NCI-H2196 treated with DMSO at 0.1 percent for 48 hours (cell line): ENCODE data around the gene TRUB2.
"Not testable (repeated sequence)": the region's sequence is repeated elsewhere in the genome, so short reads cannot be mapped to it uniquely, and the experiment has no call there.

Source experiments
- DNase-seq: peaks from one replicate; lab custom pipeline; 2025; ENCODE audit not compliant: unreplicated experiment; lab: John Stamatoyannopoulos, UW

TRUB2 gene

DNA sequence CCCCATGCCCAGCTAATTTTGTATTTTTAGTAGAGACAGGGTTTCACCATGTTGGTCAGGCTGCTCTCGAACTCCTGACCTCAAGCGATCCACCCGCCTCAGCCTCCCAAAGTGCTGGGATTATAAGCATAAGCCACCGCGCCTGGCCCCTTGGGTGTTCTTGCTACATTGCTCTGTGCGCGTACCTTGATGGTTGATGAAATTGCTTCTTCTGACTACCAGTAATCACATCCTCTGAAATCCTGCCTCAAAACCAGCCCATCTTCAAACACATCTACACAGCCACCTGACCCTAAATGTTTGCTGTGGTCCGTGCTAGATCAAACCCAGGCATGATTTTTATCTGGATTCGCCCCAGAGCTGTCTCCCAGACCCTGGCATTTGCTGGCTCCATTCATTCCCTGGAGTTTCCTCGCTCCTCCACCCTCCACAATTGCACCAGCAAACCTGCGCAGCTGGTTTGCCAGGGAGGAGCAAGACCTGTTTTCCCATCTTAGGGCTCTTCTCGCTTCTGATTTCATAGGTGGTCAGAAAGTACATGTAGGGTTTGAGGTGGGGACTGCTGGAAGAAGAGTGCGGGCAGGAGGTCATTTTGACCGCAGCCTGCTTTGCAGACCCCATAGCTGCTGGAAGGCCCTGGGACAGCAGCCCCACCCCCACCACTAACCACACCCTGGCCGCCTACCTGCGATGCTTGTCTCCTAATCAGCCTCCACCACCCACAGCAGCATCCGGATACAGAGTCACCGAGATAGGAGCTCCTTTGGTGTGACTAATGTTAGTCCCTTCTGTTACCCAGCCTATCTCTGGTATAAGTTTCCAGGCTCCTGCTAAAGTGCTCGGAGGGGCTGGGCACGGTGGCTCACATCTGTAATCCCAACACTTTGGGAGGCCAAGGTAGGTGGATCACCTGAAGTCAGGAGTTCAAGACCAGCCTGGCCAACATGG is 23.4 kb downstream of the TRUB2 start:
- no peak for DNase-seq

- no peak for DNase-seq
Observed at GRCh38 chr9:128297221-128297773, 24.9 kb downstream of the TRUB2 start.

DNA sequence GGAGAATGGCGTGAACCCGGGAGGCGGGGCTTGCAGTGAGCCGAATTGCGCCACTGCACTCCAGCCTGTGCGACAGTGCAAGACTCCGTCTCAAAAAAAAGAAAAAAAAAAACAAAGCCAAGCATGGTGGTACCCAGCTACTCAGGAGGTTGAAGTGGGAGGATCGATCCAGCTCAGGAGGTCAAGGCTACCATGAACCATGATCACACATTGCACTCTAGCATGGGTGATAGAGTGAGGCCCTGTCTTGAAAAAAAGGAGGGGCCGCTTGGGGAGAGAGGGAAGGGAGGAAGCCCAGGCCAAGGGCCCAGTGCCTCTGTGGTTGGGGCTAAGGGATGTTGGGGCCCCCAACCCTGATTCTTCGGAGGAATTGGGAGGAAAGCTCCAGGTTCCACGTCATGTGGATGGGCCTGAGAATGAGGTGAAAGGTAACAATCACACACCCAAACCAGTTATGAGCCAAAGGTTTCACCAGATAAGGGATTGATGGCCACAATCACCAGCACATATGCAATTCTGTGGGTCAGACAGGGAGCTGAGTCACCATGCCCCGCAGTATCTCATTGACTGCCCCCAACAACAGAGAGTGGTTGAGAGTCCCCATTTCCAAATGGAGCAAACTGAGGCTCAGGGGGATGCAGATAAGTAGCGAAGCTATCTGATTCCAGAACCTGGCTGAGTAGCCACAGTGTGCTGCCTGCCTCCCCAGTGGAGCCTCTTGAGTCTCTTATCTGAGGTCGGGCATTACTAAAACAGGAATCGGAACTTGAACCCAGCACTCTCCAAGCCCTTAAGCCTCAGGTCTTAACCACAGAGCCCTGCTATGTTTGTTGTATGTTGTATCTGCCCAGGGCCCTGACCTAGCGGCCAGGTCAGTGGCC is 25.7 kb downstream of the TRUB2 start:
- no peak for DNase-seq

GRCh38 chr9:128294142-128294541 is 28.1 kb downstream of the TRUB2 start:
- no peak for DNase-seq

- no peak for DNase-seq
Observed at GRCh38 chr9:128293091-128293490, 29.2 kb downstream of the TRUB2 start.

DNA sequence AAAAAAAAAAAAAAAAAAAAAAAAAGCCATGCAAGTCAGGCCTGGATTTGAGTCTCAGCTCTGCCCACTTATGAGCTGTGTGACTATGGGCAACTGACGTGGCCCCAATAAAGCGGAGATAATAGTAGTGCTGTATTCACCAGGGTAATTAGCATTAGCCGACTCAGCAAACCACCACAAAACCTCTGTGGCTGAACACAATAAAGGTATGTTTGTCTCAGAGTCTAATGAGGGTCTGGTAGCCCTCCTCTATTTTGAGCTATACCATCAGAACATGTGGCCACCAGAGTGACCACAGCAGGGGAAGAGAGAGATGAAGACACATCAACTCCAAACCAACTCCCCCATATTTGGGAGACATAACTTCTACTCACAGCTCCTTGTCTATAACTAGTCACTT is 30.2 kb downstream of the TRUB2 start:
- DNase-seq = no peak

GRCh38 chr9:128288273-128289004 is 33.8 kb downstream of the TRUB2 start:
- DNase-seq = no peak

DNA sequence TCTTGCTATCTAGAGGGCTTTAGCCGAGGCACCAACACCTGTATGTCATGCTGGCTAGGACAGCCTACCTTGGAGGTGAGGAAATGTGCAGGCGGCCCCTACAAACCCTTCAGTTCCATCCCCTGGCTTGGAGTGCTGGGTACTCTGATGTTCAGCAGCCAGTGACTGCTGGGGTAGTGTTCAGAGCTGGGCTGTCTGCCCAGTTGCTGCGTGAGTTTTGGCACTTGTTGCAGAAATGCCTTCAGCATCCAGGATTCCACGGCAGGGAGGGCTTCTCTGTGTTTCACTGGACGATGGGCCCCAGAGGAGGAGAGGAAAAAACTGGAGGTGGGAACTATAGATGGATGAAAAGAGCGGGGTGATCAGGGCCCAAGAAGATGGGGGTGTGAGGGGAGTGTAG is 35.8 kb downstream of the TRUB2 start:
- DNase-seq = no peak

GRCh38 chr9:128285033-128285784 is 37.0 kb downstream of the TRUB2 start:
- no peak for DNase-seq

DNA sequence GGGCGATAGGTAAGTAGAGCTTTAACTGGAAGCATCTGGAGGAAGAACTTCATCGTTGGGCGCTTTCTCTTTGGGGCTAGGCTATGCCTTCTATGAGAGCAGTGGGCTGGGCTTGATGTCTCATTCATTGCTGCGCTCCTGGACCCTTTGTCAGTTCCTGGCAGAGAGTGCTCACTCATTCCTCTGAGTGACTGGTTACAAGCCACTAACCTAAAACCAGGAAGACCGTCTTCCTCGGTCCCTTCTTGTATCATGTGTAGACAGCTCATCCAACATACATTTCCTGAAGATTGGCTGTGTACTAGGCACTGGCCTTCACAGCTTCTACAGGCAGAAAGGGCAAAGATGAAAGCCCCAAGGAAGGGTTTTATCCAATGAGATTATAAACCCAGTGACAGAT is 39.7 kb downstream of the TRUB2 start:
- DNase-seq = no peak

DNA sequence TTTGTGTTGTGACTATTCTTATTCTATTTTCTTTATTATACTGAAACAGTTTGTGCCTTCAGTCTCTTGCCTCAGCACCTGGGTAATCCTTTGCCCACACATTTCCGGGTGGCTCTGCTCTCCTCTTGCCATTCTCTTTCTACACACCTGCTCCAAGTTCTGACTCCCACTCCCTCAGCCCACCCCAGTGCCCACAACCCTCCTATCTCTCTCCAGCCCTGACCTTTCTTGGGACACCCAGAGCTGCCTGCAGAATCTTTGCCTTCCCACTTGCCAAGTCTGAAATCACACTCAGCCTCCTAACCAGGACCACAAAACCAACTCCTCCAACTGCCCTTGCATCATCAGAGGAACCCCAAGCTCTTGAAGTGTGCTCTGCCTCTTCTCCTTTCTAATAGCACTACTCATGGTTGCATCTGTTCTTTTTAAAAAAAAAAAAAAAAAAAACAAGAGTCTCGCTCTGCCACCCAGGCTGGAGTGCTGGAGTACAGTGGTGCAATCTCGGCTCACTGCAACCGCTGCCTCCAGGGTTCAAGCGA is 42.1 kb downstream of the TRUB2 start:
- no peak for DNase-seq

- not testable (repeated sequence) for DNase-seq
Observed at GRCh38 chr9:128279088-128280073, 42.9 kb downstream of the TRUB2 start.

GRCh38 chr9:128276574-128277270 is 45.5 kb downstream of the TRUB2 start:
- no peak for DNase-seq

DNA sequence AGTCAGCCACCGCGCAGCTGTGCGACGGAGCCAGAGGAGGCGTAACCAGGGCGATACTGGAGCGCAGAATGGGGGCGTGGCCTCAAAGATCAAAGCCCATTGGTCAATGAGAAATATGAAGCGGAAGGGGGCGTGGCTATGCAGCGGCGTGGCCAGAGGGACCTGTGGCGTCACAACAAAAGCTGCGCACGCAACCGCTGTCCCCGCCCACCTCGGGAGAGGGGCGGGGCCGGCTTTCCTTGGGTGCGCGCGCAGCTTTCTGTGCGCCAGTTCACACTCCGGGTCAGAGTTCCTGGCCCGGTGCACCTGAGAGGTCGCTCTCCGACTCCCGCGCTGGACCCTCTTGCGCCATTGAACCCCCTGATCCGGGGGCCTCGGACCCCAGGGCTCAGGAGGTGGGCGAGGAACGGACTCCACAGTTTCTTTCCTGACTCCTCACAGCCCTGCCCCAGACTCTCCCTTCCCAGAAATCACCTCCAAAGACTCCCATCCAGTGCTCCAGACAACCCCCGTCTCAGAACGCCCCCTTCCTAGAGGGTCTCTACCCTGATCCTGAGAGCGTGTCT is 46.2 kb downstream of the TRUB2 start, which contains the start of gene SWI5:
SWI5 (plus strand) TSS at position 269 of the 566 bp plus-strand sequence.
- peak; percentile 99 for DNase-seq

GRCh38 chr9:128275198-128276007 is 46.8 kb downstream of the TRUB2 start, which contains the start of gene GOLGA2:
TSS of gene GOLGA2 (minus strand) at chr9:128276007. CDS start at chr9:128275976, 31 bp downstream.
- DNase-seq = no peak

DNA sequence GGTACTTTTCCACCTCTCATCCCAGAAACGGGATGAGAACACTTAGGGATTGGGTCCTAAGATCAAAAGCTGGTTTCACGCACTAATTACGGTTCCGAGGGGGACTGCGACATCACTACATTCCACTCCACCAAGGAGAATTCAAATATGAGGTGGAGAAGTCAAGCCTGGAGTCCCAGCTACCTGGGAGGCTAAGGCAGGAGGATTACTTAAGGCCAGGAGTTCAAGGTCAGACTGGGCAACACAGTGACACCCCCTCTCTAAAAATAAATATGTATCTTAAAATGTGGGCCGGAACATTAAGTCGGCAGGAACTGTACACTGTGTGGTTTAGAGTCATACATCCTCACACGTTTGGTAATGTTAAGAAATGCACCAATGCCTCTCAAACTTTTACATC is 48.0 kb downstream of the TRUB2 start:
- no peak for DNase-seq

GRCh38 chr9:128271512-128271911 is 50.7 kb downstream of the TRUB2 start:
- DNase-seq = no peak
